Kidney capillary endothelial cell (primary cell): ENCODE results near the gene VIPR2.
"Not testable (repeated sequence)": the region's sequence is repeated elsewhere in the genome, so short reads cannot be mapped to it uniquely, and the experiment has no call there.

ENCODE experiments used
- DNase-seq: peaks from one replicate; pipeline ENCODE4 v3.0.0-alpha.2; 2018; ENCODE audit warnings: low spot score

VIPR2 gene

DNA sequence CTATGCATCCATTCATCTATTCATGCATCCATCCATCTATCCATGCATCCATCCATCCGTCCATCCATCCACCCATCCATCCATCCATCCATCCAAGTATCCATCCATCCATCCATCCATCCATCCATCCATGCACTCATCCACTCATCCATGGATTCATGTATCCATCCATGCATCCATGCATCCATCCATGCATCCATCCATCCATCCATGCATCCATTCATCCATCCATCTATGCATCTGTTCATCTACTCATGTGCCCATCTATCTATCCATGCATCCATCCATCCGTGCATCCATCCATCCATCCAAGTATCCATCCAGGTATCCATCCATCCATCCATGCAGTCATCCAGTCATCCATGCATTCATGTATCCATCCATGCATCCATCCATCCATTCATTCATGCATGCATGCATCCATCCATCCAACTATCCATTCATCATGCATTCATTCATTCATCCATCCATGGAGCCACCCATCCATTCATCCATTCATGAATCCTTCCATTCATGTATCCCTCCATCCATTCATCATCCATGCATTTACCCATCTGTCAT, 156.3 kb downstream of the VIPR2 start:
- no peak for DNase-seq

DNA sequence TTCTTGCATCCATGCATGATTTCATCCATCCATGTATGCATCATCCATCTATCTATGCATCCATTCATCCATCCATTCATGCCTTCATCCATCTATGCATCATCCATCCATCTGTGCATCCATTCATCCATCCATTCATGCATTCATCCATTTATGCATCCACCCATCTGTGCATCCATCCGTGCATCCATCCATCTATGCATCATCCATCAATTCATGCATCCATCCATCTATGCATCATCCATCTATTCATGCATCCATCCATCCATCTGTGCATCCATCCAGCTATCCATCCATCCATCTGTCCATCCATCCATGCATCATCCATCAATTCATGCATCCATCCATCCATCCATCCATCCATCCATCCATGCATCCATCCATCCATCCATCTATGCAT, 157.0 kb downstream of the VIPR2 start:
- DNase-seq = no peak

DNA sequence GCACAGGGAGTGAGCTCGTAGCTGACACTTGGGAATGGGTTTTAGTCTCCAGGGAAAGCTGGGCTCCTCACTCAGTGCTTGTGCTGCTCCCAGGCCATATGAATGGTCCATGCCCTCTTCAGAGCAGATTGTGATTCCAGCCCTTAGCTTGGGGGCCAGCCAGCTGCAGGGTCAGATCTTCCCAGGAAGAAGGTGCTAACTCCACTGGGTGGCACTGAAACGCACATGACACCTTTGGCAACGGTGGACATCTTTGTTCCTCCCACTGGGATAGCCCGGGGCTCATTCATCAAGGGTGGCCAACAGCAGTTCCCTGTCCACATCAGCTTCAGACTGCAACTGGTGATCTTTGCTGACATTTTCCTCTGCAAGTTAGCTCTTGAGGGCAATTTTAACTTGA, 159.1 kb downstream of the VIPR2 start:
- DNase-seq = no peak

DNA sequence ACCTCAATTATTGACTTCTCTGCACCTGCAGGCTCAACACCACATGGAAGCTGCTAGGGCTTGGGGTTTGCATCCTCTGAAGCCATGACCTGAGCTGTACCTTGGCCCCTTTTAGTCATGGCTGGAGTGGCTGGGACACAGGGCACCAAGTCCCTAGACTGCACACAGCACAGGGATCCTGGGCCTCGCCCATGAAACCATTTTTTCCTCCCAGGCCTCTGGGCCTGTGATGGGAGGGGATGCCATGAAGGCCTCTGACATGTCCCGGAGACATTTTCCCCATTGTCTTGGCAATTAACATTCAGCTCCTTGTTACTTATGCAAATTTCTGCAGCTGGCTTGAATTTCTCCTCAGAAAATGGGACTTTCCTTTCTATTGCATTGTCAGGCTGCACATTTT, 160.7 kb downstream of the VIPR2 start:
- not testable (repeated sequence) for DNase-seq

DNA sequence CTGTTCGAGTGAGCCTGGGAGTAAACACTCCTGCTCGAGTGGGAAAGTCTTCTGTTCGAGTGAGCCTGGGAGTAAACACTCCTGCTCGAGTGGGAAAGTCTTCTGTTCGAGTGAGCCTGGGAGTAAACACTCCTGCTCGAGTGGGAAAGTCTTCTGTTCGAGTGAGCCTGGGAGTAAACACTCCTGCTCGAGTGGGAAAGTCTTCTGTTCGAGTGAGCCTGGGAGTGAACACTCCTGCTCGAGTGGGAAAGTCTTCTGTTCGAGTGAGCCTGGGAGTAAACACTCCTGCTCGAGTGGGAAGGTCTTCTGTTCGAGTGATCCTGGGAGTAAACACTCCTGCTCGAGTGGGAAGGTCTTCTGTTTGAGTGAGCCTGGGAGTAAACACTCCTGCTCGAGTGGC, 162.6 kb downstream of the VIPR2 start:
- DNase-seq = not testable (repeated sequence)

DNA sequence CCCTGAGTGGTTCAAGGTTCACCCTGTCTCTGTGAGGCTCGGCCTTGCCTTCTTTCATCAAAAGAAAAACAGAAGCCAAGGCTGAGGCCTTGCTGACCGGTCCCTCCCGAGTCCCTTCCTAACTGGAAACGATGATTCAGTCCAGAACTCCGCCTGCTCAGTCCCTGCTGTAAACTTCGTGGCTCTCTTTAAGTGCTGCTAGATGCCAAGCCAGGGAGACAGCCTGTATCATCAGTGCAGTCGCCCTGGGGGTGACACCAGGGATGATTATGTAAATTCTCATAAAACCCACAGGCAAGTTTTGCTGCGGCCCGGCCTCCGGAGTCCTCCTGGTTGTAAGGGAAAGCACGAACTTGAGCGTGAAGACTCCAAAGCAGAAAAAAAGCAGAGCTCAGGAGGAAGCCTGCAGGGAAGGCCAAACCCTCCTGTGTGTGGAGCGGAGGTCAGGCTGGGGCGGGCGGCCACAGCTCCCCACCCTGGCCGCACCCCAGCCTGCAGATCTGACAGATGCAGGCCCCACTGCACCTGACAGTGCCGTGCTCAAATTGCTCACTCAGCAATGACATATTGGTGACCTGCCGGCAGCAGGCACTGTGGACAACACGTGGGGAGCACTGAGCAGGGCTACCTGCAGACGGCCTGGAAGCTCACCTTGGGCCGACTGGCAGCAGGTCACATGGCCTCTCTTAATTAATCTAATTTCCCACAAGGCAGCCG, 164.9 kb downstream of the VIPR2 start:
- no peak for DNase-seq

DNA sequence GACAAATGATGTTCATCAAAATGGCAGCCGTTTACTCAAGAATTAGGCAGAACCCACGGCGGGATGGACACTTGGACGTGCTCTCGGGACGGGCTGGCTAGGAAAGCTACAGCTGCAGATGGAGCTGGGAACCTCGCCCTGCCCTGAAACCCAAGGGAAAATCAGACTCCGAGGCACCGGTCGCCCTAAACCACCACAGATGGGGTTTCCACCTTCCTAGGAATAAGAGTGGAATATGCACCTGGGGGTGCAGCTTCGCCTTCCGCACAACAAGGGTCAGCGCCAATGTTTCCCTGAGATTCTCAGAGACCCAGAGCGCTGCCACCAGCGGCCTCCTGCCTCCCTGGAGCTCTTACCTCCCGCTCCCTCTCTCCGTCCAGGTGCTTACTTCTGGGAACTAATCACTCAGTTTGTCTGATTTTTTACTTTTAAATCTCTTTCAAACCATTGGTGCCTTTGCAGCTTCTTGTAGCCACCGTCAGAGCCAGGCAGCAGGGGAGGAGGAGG, 165.6 kb downstream of the VIPR2 start:
- DNase-seq = no peak
